ENCODE data around the gene NDE1.

NDE1 gene

GRCh38 chr16:15760129-15760528, 110.1 kb downstream of the NDE1 start:
- peaks cover 5% of the 10 kb centered on the region for H3K4me1 Mint-ChIP-seq
- H3K9me3 Mint-ChIP-seq = no peaks in the 10 kb centered on the region
- DNase-seq = no peak
- peaks cover 19% of the 10 kb centered on the region for H3K27me3 Mint-ChIP-seq (ENCODE audit: low read depth, poor library complexity)
- no peak overlapping the region for H3K4me3 Mint-ChIP-seq
- peak overlapping the region; percentile 32 for H3K27ac Mint-ChIP-seq
- no peaks in the 10 kb centered on the region for H3K36me3 Mint-ChIP-seq (ENCODE audit: low read depth)
- TF ChIP-seq CTCF (IDR thresholded peaks at IDR 0.05) = no peak

- peaks cover 11% of the 10 kb centered on the region for H3K27me3 Mint-ChIP-seq (ENCODE audit: low read depth, poor library complexity)
- no peak for DNase-seq
- no peaks in the 10 kb centered on the region for H3K36me3 Mint-ChIP-seq (ENCODE audit: low read depth)
- TF ChIP-seq CTCF (IDR thresholded peaks at IDR 0.05) = no peak
- H3K27ac Mint-ChIP-seq = no peak overlapping the region
- H3K4me1 Mint-ChIP-seq = peaks cover 10% of the 10 kb centered on the region
- no peak overlapping the region for H3K4me3 Mint-ChIP-seq
- peaks cover 5% of the 10 kb centered on the region for H3K9me3 Mint-ChIP-seq
Measured at GRCh38 chr16:15764112-15764511, 114.1 kb downstream of the NDE1 start.

- H3K27me3 Mint-ChIP-seq (ENCODE audit: low read depth, poor library complexity) = peaks cover 11% of the 10 kb centered on the region
- peaks cover 10% of the 10 kb centered on the region for H3K4me1 Mint-ChIP-seq
- no peak for TF ChIP-seq CTCF (IDR thresholded peaks at IDR 0.05)
- H3K27ac Mint-ChIP-seq = no peak overlapping the region
- no peak overlapping the region for H3K4me3 Mint-ChIP-seq
- DNase-seq = no peak
- peaks cover 5% of the 10 kb centered on the region for H3K9me3 Mint-ChIP-seq
- H3K36me3 Mint-ChIP-seq (ENCODE audit: low read depth) = no peaks in the 10 kb centered on the region
Measured at GRCh38 chr16:15765116-15765515, 115.1 kb downstream of the NDE1 start.

- no peaks in the 10 kb centered on the region for H3K36me3 Mint-ChIP-seq (ENCODE audit: low read depth)
- peaks cover 11% of the 10 kb centered on the region for H3K27me3 Mint-ChIP-seq (ENCODE audit: low read depth, poor library complexity)
Measured at GRCh38 chr16:15765880-15766279, 115.8 kb downstream of the NDE1 start.

GRCh38 chr16:15766918-15767317, 116.9 kb downstream of the NDE1 start:
- no peak overlapping the region for H3K4me3 Mint-ChIP-seq
- DNase-seq = no peak
- no peak for TF ChIP-seq CTCF (IDR thresholded peaks at IDR 0.05)
- H3K36me3 Mint-ChIP-seq (ENCODE audit: low read depth) = no peaks in the 10 kb centered on the region
- no peak overlapping the region for H3K27ac Mint-ChIP-seq
- H3K4me1 Mint-ChIP-seq = peaks cover 10% of the 10 kb centered on the region
- peaks cover 5% of the 10 kb centered on the region for H3K9me3 Mint-ChIP-seq
- H3K27me3 Mint-ChIP-seq (ENCODE audit: low read depth, poor library complexity) = peaks cover 7% of the 10 kb centered on the region

More at GRCh38 chr16:15765880-15766279, 115.8 kb downstream of the NDE1 start:
- Mint-ChIP-seq H3K9me3 (peaks cover 5% of the 10 kb centered on the region), H3K4me1 (peaks cover 10% of the 10 kb centered on the region), H3K27ac (no peak overlapping the region), H3K4me3 (no peak overlapping the region)
- DNase-seq = peak; percentile 53
- TF ChIP-seq CTCF (IDR thresholded peaks at IDR 0.05) = peak; percentile 67

GRCh38 chr16:15768201-15768600, 118.2 kb downstream of the NDE1 start:
- H3K9me3 Mint-ChIP-seq = peaks cover 5% of the 10 kb centered on the region
- H3K27me3 Mint-ChIP-seq (ENCODE audit: low read depth, poor library complexity) = peaks cover 3% of the 10 kb centered on the region
- no peak overlapping the region for H3K4me3 Mint-ChIP-seq
- no peak for DNase-seq
- H3K36me3 Mint-ChIP-seq (ENCODE audit: low read depth) = no peaks in the 10 kb centered on the region
- no peak overlapping the region for H3K27ac Mint-ChIP-seq
- no peak for TF ChIP-seq CTCF (IDR thresholded peaks at IDR 0.05)
- H3K4me1 Mint-ChIP-seq = peaks cover 5% of the 10 kb centered on the region
